IMR-90 (cell line): ENCODE measurements around the gene VEPH1. TPM values are rescaled to one million over a fixed set of nuclear protein-coding genes. Genes with fewer than 3 reads are reported as not detected.

Source experiments
- ATAC-seq: fragments of 200-7000 bp; cut with Tn5 transposase; 2 replicates; pipeline ENCODE4 v1.9.1; 2020; ENCODE audit warnings: low read depth, mild to moderate bottlenecking, moderate library complexity
- BruUV-seq: library from RNA; stranded (reverse); fragments of 400-500 nt; replicated peaks from 2 replicates; lab custom pipeline; 2021; lab: Mats Ljungman, UMichigan
- CTCF ChIA-PET: fragments of 300-600 bp; formaldehyde crosslinking; extraction: SDS; loops from one replicate; lab custom pipeline; 2021; ENCODE audit warnings: antibody characterized with exemption; lab: Yijun Ruan, JAX
- POLR2A ChIA-PET: fragments of 300-600 bp; sonication (Branson Sonifier 250); formaldehyde crosslinking; loops from one replicate; lab custom pipeline; 2022; ENCODE audit warnings: antibody characterized with exemption; ENCODE audit not compliant: unreplicated experiment; lab: Charles Lee
- DNase-seq: peaks from one replicate; pipeline ENCODE4 v3.0.0; 2013
- H2AFZ ChIP-seq: replicated peaks from 2 replicates; pipeline ENCODE3; 2013; ENCODE audit warnings: low read length, mild to moderate bottlenecking; ENCODE audit not compliant: poor library complexity
- H2AK5ac ChIP-seq: 2 replicates; pipeline ENCODE4 v1.6.1; 2013; ENCODE audit warnings: low read depth, low read length, inconsistent platforms
- H2AK9ac ChIP-seq: replicated peaks from 2 replicates; pipeline ENCODE3; 2013; ENCODE audit warnings: mild to moderate bottlenecking, low read depth, low read length, moderate library complexity; ENCODE audit not compliant: poor library complexity
- H2BK120ac ChIP-seq: 2 replicates; pipeline ENCODE4 v1.6.1; 2013; ENCODE audit warnings: low read depth, low read length, inconsistent platforms
- H2BK15ac ChIP-seq: 3 replicates; pipeline ENCODE4 v1.6.1; 2013; ENCODE audit warnings: low read depth, low read length, inconsistent platforms
- H2BK20ac ChIP-seq: 2 replicates; pipeline ENCODE4 v1.6.1; 2013; ENCODE audit warnings: low read depth, mild to moderate bottlenecking, inconsistent platforms, low read length, moderate library complexity
- H2BK5ac ChIP-seq: 2 replicates; pipeline ENCODE4 v1.6.1; 2013; ENCODE audit warnings: mild to moderate bottlenecking, low read depth, low read length, inconsistent platforms; ENCODE audit not compliant: poor library complexity, severe bottlenecking
- H3K14ac ChIP-seq: replicated peaks from 2 replicates; pipeline ENCODE4 v1.6.1; 2013; ENCODE audit warnings: low read depth, low read length, inconsistent platforms
- H3K18ac ChIP-seq: 2 replicates; pipeline ENCODE4 v1.6.1; 2013; ENCODE audit warnings: low read depth, low read length, control low read depth
- H3K23ac ChIP-seq: 2 replicates; pipeline ENCODE4 v1.6.1; 2013; ENCODE audit warnings: low read depth, low read length, inconsistent platforms
- H3K27ac ChIP-seq: 2 replicates; pipeline ENCODE4 v1.5.1; 2013; ENCODE audit warnings: mild to moderate bottlenecking, control low read depth, low read length; ENCODE audit not compliant: insufficient read depth
- H3K27me3 ChIP-seq: 2 replicates; pipeline ENCODE4 v1.6.1; 2013; ENCODE audit warnings: low read length; ENCODE audit not compliant: control insufficient read depth, insufficient read depth
- H3K36me3 ChIP-seq: 2 replicates; pipeline ENCODE4 v1.6.1; 2013; ENCODE audit warnings: low read length, mixed read lengths; ENCODE audit not compliant: control insufficient read depth, insufficient read depth
- H3K4ac ChIP-seq: 2 replicates; pipeline ENCODE4 v1.6.1; 2013; ENCODE audit warnings: low read depth, low read length, inconsistent platforms
- H3K4me1 ChIP-seq: 2 replicates; pipeline ENCODE4 v1.6.1; 2013; ENCODE audit warnings: low read length, mixed read lengths; ENCODE audit not compliant: control insufficient read depth, insufficient read depth
- H3K4me2 ChIP-seq: 2 replicates; pipeline ENCODE4 v1.6.1; 2013; ENCODE audit warnings: low read depth, mild to moderate bottlenecking, control low read depth, low read length, moderate library complexity
- H3K4me3 ChIP-seq: 2 replicates; pipeline ENCODE4 v1.5.1; 2013; ENCODE audit warnings: low read depth, mild to moderate bottlenecking, control low read depth, low read length, moderate library complexity; ENCODE audit not compliant: insufficient read depth
- H3K56ac ChIP-seq: 2 replicates; pipeline ENCODE4 v1.6.1; 2013; ENCODE audit warnings: low read length, inconsistent platforms; ENCODE audit not compliant: insufficient read depth; ENCODE audit errors: extremely low read depth
- H3K79me1 ChIP-seq, 2 experiments: 2 replicates each; pipeline ENCODE4 v1.6.1; 2013; ENCODE audit warnings: low read length in 2 of 2, inconsistent platforms in 1 of 2, low read depth in 1 of 2
- H3K9ac ChIP-seq: 2 replicates; pipeline ENCODE4 v1.6.1; 2013; ENCODE audit warnings: low read depth, low read length, control low read depth
- H3K9me1 ChIP-seq: 2 replicates; pipeline ENCODE4 v1.6.1; 2013; ENCODE audit warnings: low read length, inconsistent platforms; ENCODE audit not compliant: insufficient read depth
- H3K9me3 ChIP-seq: 2 replicates; pipeline ENCODE4 v1.6.1; 2013; ENCODE audit warnings: low read length; ENCODE audit not compliant: control insufficient read depth, insufficient read depth
- H4K20me1 ChIP-seq: 2 replicates; pipeline ENCODE4 v1.6.1; 2013; ENCODE audit warnings: low read length, inconsistent platforms; ENCODE audit not compliant: insufficient read depth
- H4K5ac ChIP-seq: 2 replicates; pipeline ENCODE4 v1.6.1; 2013; ENCODE audit warnings: mild to moderate bottlenecking, low read depth, low read length, control low read depth
- H4K8ac ChIP-seq, 2 experiments: 2 replicates each; pipeline ENCODE4 v1.6.1; 2013; ENCODE audit warnings: low read depth in 2 of 2, low read length in 2 of 2, control low read depth in 1 of 2, inconsistent platforms in 1 of 2
- H4K91ac ChIP-seq: 2 replicates; pipeline ENCODE4 v1.6.1; 2013; ENCODE audit warnings: low read depth, low read length, inconsistent platforms; ENCODE audit not compliant: insufficient read depth
- CEBPB ChIP-seq: IDR thresholded peaks from 2 replicates; pipeline ENCODE4 v1.6.1; 2012; ENCODE audit warnings: low read depth, low read length, improper control_type of control experiment
- ELK1 ChIP-seq: fragments of 150-350 bp; IDR thresholded peaks from 2 replicates; pipeline ENCODE4 v1.6.1; 2016; ENCODE audit warnings: low read depth, mild to moderate bottlenecking, low read length, moderate library complexity, borderline replicate concordance
- RAD21 ChIP-seq: IDR thresholded peaks from 2 replicates; pipeline ENCODE4 v1.6.1; 2012; ENCODE audit warnings: low read length, improper control_type of control experiment
- RCOR1 ChIP-seq: IDR thresholded peaks from 2 replicates; pipeline ENCODE4 v1.6.1; 2012; ENCODE audit warnings: mild to moderate bottlenecking, low read length, improper control_type of control experiment; ENCODE audit not compliant: insufficient replicate concordance
- WGBS, 2 experiments: methylation state at CpG; one replicate each; pipeline versions ENCODE4 v1.1.5 to v1.1.7; 2013; ENCODE audit warnings: missing lambda C conversion rate in 2 of 2; ENCODE audit not compliant: insufficient read length in 1 of 2; ENCODE audit errors: extremely low coverage in 2 of 2; 5-methylcytosine and 5-hydroxymethylcytosine counted together
- dilution Hi-C: fragments of 300-500 bp; cut with HindIII; formaldehyde crosslinking; loops from one replicate; pipeline ENCODE4 v1.14.3; 2018; ENCODE audit warnings: low sequenced_read_pairs; ENCODE audit not compliant: unreplicated experiment
- in situ Hi-C: fragments of 300-500 bp; cut with MboI; formaldehyde crosslinking; loops from 3 replicates; pipeline ENCODE4 v1.14.3; 2019; ENCODE audit warnings: low sequenced_read_pairs, inconsistent platforms, mixed read lengths
- intact Hi-C: fragments of 100-400 bp; cut with micrococcal nuclease; formaldehyde crosslinking; loops from 2 replicates; pipeline ENCODE4 v1.10.0; 2022
- polyA plus RNA-seq, 3 experiments: library from polyadenylated mRNA; depleted of rRNA; stranded (reverse); fragments of >200 nt; gene quantifications; 2 replicates each; pipeline ENCODE4 v1.2.3, GENCODE V29; 2012; ENCODE audit warnings: low replicate concordance in 1 of 3
- total RNA-seq: library from RNA; depleted of rRNA; stranded (reverse); fragments of >200 nt; gene quantifications from 2 replicates; pipeline ENCODE4 v1.2.3, GENCODE V29; 2012

Gene VEPH1
- total and polyA plus RNA-seq, 2 of the 4 experiments (the other 2 are of a cell fraction): 30.5 to 130 TPM

- H2AK9ac ChIP-seq: no peak overlapping the region
- intact Hi-C loops (no loop called here), dilution Hi-C loops (no loop called here), in situ Hi-C loops (no loop called here)
- no peak overlapping the region for H2BK15ac ChIP-seq
- H2AFZ ChIP-seq: peak overlapping the region; percentile 54
- no peaks in the 10 kb centered on the region for H4K20me1 ChIP-seq
- H3K4ac ChIP-seq: no peak overlapping the region
- no peaks in the 10 kb centered on the region for H3K36me3 ChIP-seq
- H2AK5ac ChIP-seq: no peak overlapping the region
- H3K4me2 ChIP-seq: no peak overlapping the region
- no peak overlapping the region for H3K9ac ChIP-seq
- no peak for ATAC-seq
- ChIA-PET CTCF (interaction anchor here (0.6 to 1.7 kb wide), 3 partner anchors 9 to 302 kb away, joined by 3 to 11 read pairs (median 3); no protein-coding TSS in a partner anchor), POLR2A (no interaction called here)
- BruUV-seq: no TSS peak
- H3K23ac ChIP-seq: no peak overlapping the region
- peaks cover 3% of the 10 kb centered on the region; the same call in 1 of the 2 replicates for H3K4me1 ChIP-seq
- H2BK5ac ChIP-seq: no peak overlapping the region
- no peak for DNase-seq
- no peak overlapping the region for H2BK20ac ChIP-seq
- no peak overlapping the region for H2BK120ac ChIP-seq
- no peak overlapping the region for H4K5ac ChIP-seq
- no peak overlapping the region for H4K91ac ChIP-seq
- peaks cover 3% of the 10 kb centered on the region for H3K9me1 ChIP-seq
- no peak overlapping the region for H4K8ac ChIP-seq
- H3K9me3 ChIP-seq: peaks cover 5% of the 10 kb centered on the region
- H3K56ac ChIP-seq: no peak overlapping the region
- no peak overlapping the region for H3K4me3 ChIP-seq
- no peak overlapping the region for H3K18ac ChIP-seq
- no peak overlapping the region for H3K14ac ChIP-seq
- no peaks in the 10 kb centered on the region for H3K79me1 ChIP-seq
- no peak overlapping the region for H3K27ac ChIP-seq
- WGBS, 2 experiments: 89% methylated on average over 3 of the region's 6 CpGs; no CpG with 5 or more reads in 1 of the 2 experiments
- TF ChIP-seq RCOR1 (no peak), RAD21 (no peak), CEBPB (0 out of 2 replicates have a peak, but pooled peaks have one; percentile 11), ELK1 (no peak)
- no peaks in the 10 kb centered on the region for H3K27me3 ChIP-seq
Measured at GRCh38 chr3:157541506-157542236, 38.5 kb upstream of the VEPH1 start.
